ENCODE data around the gene DGKI.

Gene DGKI

DNA sequence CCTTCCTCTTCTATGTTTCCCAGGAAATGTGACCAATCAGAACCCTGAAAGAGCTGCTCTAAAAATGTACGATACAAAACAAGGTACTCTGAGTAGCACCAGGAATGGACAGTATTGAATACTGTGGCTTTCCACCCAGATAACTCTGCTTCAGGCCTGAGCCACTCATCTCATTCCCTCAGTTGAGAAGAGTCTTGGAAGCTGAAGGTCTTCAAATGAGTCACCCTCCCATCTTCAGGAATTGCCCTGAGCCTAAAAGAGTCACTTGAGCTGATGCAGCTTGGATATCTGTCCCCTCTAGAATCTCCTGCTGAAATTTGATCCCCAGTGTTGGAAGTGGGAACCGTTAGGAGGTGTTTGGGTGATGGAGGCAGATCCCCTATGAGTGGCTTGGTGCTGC, 210.4 kb downstream of the DGKI start:
- no peak for DNase-seq

DNA sequence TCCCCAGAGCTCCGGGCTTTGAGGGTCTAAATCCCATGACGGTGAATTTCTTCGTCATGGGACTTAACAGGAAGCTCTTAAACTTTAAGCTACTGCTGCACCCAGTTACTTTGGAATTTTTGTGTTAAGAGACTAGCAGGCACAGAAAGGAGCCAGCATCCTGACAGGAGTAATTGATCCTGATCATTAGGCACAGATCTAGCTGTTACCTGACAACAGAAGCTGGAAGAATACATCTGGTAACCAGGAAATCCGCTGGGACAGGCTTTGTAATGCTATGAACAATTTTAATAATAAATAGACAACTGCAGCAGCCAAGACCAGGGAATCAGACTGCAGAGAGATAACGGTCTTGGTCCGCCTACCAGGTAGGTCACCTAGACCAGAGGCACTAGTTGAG, 210.9 kb downstream of the DGKI start:
- DNase-seq, result no peak

DNA sequence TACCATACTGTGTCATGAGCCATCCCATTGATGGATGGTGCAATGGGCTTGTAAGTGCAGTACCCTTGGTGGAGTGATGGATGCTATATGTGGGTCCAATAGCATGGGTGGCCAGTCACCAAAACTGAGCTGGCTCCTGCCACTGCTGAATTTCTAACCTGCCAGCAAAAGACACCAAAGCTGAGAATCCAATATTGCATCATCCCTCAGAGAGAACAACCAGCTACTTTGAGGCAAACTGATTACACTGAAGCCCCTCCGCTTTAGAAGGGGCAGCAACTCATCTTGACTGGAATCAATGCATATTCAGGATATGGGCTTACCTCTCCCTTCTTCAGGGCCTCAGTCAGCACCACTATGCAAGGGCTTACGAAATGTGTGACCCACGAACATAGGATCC, 211.6 kb downstream of the DGKI start:
- no peak for DNase-seq

DNA sequence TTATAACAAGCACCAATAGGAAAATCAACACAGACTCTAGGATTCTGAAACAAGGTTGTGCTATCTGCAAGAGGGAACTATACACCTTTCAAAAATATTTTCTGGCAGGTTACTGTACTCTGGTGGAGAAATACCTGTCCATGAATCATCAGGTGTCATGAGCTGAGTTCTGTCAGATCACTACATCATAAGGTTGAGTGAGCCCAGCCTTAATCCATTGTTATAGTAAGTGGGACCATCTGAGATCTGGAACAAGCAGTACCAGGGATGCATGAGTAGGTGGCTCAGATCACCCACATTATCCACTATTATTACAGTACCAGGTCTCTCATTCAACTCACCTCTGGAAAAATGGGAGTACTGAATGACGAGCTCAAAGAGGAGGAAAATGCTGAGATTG, 212.4 kb downstream of the DGKI start:
- no peak for DNase-seq

DNA sequence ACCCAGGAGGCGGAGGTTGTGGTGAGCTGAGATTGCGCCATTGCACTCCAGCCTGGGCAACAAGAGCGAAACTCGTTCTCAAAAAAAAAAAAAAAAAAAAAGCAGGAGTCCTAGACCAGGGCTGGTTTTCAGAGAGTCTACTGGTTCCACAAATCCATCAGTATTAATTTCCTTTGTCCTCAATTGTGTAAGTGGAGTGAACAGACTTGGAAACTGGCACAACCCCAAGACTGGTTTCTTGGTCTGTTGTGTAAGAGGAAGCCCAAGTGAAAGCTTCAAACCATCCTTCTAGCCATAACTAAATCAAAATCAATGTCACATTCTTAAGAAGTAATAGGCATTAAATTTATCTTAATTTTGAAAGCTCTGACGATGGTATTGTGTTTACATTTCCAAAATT, 213.6 kb downstream of the DGKI start:
- DNase-seq, result no peak

DNA sequence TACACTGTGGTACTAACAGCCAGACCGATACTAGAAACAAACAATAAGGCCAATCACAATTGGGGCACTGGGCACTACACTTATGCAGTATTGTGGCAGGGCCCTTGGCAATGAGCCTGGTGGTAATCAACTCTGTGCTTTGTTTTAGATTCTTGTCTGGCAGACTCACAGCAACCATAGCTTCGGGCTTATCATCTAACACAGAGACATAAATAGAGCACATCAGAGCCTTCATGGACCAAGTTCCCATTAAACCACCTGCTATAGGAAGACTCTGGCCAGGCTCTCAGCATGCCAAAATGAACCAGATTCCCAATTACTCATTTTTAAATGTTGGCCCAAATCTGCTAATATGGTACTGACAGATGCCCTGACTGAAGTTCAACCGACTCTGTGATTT, 218.6 kb downstream of the DGKI start:
- no peak for DNase-seq

DNA sequence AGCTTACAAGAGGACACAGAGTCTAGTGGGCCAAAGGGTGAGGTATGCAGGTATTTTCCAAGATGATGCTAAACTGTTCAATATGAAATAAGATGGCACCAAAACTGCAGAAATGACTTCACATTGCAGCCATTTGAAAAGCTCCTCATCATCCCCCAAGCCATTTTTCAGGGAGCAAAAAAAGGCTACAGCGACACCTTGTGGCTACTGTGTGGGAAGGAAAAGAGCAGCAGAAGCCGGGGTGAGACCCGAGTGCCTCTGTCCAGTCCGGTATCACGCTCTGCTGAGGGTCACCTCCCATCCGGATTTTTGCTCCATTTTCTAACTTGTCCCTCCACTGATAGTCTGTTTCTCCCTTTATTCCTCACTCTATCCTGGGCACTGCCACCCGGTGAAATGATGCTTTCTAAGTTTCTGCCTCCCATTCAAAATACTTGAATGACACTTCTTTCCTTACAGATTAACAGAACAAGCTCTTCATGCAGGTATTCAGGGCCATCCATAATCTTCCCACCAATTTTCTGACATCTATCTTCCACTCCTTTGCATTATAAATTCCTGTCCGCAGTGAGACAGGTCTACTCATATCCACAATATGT, 220.2 kb downstream of the DGKI start:
- DNase-seq, result no peak

DNA sequence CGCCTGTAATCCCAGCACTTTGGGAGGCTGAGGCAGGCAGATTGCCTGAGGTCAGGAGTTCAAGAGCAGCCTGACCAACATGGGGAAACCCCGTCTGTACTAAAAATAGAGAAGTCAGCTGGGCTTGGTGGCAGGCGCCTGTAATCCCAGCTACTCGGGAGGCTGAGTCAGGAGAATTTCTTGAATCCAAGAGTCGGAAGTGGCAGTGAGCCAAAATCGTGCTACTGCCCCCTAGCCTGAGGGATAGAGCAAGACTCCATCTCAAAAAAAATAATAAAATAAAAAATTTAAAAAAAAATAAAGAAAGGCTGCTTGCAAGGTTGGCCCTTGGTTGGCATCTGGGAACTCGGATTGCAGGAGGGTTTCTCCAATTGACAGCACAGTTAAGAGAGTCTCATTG, 221.6 kb downstream of the DGKI start:
- DNase-seq, result no peak

DNA sequence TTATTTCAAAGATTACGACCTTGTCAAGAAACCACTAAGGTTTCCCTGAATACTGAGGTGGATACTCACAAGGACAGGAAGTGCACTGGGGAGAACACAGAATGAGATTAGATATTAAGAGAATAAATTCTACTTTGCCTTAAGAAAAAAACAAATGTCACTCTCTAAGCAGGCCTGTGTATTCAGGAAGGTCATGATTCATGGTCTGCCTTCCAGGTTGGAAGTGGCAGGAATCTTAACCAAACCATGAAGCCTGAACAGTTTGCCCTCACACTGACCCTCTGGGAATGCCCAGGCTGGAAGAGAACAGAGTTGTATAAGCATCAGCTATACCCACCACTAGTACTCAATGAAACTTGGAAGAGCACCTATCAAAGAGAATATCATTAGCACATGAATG, 227.6 kb downstream of the DGKI start:
- no peak for DNase-seq

DNA sequence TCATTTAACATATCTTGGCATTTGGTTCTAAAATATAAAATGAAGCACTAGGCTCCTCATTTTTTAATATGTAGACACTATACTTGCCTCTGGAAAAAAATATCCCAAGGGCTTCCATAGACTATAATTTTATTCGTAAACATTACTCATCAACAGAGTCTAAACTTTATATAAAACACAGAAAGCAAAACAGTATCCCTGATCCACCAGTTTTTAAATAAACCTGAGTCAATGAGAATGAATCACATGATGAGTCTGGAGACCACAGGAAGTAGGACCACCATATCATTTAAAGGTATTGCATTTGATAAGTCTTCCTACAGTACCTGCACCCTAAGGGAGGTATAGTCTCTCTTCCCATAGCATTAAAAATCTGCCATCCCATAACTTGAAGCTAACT, 228.0 kb downstream of the DGKI start:
- DNase-seq, result no peak

DNA sequence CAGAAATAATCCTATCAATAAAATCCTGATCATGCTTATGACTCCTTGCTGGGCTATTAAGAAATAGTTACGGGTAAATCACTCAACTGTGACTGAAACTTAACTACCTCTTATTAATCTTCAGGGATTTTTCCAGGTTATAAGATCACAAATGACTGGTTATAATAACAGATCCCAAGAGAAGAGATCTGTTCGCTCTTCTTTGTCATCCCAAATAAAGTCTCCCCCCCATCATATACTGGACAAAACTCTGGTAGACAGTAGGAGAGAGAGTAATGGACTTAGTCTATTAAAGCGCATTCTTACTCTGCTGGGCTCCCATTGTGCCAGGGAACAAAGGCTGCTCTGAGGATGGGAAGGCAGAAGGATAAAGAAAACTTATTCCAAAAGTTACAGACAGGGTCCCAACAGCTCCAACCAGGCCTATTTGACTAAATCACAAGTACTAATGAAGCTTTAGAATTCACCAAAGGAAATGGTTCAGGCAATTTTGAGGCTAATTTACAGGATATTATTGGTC, 233.7 kb downstream of the DGKI start:
- DNase-seq, result no peak

DNA sequence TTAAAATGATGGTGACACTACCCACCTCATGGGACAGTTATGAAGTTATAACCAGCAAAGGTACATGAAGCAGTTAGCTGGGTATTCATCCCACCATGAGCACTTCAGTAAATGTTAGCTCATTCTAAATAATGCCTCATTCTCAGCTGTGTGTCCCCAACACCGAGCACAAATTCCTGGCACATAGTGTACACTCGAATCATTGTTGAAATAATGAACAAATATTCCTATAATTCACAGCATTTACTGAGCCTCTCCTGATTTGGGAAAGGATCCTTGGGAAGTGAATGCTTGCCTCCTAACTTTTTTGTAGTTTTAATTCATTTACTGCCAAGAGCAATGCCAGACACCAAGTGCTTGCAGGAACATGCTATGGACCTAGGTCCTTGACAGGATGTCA, 235.2 kb downstream of the DGKI start:
- no peak for DNase-seq

DNA sequence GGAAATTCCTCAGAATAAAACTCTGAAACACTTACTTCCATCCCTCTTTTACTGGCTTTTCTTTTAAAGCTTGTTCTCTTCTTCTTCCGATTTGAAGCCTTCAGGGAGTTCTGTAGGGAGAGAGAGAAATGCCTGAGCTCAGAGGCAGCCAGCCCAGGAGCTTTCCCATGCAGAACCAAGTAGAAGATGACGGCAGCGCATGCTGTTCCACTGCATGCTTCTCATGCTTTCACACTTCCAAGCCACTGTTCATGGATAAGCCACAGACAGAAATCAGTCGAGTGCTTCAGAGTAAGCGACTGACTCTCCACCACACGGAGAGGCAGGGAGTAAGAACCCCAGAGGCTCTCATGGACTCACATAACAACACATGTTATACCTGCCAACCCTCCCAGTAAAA, 237.3 kb downstream of the DGKI start:
- DNase-seq, result no peak

DNA sequence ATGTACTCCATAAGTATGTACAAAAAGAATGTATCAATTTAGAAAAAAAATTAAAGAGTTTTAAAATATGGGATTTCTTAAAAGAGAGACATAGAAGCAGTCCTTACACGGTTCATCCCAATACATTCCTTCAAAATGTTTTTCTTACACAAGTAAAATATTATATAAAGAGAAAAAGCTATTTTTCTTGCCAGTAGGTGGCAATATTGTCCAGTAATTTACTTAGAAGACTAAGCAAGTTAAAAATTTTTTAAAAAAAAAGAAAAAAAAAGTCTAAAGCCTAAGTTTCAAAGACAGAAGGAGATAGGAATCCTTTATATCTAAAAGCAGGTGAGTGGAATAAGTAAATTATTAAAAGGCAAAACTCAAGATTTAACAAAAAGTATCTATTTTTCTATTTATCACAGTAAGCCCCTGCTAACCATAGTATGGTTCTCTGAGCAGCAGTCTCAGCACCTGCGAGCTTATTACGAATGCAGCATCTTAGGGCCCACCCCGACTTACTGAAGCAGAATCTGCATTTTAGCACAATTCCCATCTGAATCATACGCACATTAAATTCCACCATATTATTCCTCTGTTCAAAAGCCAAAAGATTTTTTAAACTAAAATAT, 240.6 kb downstream of the DGKI start:
- DNase-seq, result no peak

DNA sequence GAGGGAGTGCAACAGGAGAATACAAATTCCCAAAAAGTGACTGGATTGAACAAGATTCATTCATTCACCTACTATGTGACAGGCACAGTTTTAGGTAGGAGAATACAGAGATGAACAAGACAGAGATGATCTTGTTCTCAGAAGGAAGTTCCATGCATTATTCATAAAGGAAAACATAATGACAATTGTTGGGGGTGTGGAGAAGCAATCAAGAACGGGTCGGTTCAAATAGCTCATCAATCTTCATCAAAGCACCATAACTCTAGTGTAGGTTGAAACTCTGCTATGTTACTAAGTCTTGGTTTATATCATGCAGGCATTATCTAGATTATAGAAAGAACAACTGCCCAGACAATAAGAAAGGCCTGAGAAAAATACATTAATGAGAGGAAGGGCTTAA, 243.7 kb downstream of the DGKI start:
- DNase-seq, result no peak

DNA sequence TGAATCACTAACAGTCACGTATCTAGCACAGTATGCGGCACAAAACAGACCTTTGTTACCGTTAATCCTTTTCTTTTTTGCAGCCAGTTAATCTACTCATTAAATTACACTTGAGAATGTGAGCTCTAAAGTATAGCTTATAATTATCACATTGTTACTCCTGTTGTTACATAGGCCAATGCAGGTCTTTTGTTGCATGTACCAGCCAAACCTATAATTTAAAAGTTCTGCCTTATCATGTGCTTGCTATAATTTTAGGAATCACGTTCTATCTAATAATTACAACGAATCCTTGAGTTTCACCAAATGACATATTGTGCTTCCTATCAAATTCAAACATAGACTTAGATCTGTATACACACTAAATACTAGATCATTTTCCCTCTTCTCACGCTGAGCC, 245.1 kb downstream of the DGKI start:
- DNase-seq, result no peak

DNA sequence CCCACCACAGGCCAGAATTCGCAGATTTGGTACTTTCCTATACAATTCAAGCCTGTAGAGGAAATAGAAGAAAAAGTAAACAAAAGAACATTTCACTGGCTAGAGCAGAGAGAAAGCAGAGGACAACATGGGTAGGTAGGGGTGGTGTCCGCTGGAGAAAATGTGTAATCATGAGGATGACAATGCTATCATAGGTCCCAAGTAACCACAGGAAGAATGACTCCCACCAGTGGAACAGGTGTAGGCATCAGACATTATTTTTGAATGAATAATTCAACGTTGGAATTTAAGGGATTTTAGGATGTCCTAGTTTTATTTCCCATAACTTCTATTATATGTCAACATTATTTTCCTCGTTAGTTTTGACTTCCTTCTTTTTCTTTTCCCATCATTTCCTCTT, 248.9 kb downstream of the DGKI start:
- DNase-seq, result no peak

DNA sequence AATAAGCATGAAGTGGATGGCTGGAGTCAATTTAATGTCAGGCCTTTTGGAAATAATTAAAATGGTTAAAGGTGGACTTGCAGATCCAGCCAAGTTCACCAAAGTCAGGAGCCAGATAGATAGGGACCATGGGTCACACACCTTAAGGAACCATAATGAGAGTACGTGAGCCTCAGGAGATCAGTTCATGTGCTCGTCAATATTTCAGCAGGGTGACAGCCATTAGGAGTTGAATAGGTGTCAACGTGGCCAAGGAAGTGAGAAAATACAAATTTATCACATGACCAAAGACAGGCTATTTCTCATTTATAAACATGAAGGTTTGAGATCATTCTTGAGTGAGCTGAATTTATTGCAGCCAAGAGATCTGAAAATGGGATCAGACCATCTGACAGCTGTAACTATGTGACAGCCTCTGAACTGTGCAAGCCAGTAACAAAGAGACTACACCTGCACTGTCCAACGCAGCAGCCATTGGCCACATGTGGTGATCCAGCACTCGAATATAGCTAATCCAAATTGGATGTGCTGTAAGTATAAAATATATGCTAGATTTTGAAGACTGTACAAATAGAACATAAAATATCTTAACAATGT, 253.6 kb downstream of the DGKI start:
- DNase-seq, result no peak

DNA sequence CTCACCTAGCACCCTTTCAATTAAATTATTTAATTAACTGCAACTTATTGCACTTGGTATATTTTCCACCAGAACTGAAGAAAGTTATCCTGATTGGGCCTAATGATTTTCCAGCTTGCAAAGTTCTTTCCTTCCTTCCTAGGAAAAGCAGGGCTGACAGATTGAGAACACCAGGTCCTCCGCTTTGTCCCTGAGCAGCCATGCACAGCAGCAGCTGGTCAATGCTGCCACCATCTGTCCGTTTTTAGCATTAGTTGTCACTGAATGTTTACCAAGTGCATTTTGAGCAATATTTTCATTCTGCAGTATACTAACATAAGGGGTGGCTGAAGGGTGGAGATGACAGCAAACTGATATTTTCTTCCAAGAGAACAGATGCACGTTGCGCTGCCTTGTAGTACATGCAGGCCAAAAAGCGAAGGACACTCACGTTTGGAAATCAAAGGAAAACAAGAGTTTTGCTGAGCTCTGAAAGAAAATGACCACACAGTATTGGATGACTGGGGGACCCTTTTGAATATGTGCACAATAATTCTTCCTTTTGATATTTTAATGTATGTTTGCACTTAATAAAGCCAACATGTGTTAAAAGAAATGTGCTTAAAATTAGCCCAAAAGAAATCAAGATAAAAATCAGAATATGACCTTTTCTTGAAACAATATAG, 254.4 kb downstream of the DGKI start:
- DNase-seq, result no peak

DNA sequence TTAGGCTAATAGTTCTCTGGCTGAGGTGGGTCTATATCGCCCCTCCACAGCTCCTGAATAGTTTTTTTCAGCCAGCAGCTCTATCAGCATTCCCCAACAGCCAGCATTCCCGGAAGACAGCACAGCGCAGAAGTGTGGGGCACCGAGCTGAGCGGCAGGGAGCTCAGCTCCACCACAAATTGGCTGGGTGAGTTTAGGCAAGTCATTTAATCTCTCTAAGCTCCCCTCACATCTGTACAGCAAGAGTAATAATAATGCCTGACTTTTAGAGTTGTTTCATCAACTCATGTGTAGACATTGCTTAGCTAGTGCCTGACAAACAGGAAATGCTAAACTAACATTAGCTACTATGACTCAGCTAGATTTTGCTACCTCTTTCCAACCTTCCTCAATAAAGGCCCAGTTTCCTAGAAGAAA, 255.3 kb downstream of the DGKI start:
- no peak for DNase-seq

DNA sequence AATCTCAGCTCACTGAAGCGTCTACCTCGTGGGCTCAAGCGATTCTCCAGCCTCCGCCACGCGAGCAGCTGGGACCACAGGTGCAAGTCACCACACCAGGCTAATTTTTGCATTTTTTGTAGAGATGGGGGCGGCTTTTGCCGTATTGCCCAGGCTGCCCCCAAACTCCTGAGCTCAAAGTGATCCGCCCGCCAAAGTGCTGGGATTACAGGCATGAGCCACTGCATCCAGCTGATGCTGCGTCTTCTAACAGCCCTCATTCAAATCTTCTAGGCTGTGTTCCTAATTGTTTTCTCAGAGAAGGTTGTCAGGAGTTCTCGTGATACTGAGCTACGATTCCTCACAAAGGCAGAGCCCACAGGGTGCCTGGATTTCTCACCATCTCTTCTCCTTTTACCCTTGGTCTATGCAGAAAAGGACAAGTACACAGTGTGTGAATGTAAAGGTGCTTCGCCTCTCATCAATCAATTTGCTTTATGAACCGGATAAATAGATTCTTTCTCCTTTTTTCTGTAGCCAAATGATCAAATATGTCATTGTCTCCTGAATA, 255.9 kb downstream of the DGKI start:
- no peak for DNase-seq

DNA sequence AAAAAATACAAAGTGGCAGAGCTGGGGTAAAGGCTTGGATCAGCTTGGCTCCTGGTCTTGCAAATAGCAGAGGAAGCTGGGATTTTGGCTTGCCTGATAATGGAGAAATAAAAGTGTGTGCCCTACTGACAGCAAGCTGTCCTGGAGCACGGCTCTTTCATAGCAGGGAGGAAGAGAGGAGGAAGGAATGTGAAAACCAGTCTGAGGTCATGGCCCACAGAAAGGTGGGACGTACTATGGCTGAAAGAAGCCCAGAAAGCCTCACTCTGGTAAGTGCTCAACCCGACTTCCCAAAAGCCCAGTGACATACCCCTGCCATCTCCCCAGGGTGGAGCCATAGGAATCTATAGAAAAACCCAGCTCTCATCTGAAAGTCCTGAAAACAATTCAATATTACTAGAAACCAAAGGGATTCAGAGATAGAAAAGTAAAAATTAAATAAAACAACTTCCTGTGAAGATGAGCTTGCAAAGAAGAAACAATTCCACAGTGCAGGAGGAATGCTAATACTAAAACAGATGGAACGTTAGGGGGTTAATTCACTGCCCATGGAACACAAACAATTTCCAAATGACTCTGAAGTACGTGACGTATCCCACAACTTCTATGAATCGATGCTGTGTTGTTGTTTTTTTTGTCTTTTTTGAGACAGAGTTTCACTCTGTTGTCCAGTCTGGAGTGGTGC, 256.6 kb downstream of the DGKI start:
- no peak for DNase-seq

DNA sequence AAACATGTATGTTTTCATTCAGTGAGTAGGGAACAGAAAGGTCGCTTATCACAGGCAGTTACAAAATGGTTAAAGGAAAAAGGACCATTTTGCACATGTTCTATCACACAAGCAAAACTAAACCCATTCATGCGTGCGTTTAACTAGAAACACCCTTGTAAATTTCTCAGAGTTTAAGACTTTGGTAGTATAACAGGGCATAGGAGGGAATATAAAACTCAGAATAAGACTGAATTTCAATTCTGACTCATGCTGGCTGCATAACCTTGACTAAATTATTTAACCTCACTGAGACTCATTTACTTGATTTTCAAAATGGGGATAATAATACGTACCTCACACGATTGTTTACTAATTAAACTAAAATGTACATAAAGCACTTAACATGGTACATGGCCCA, 259.4 kb downstream of the DGKI start:
- DNase-seq, result no peak
